SK-N-SH (cell line): ENCODE data around the gene RNF130.

ENCODE experiments used
- EP300 ChIP-seq, 2 experiments: IDR thresholded peaks; 2 replicates each; pipeline versions ENCODE4 v1.4.0 to v1.6.1; 2012; ENCODE audit warnings: borderline replicate concordance in 1 of 2, low read depth in 1 of 2, low read length in 1 of 2
- POLR2AphosphoS5 ChIP-seq: IDR thresholded peaks from 2 replicates; pipeline ENCODE4 v1.6.1; 2012; ENCODE audit warnings: low read depth, low read length

GRCh38 chr5:179954434-179954833, 117.1 kb downstream of the RNF130 start:
- TF ChIP-seq EP300 (IDR thresholded peaks at IDR 0.05; ENCODE audit: borderline replicate concordance in 1 of 2, low read depth in 1 of 2, low read length in 1 of 2): no peak
- no peak for TF ChIP-seq POLR2AphosphoS5
